Measurements from ENCODE around the gene RSRC1. TPM values are rescaled to one million over a fixed set of nuclear protein-coding genes. Genes with fewer than 3 reads are reported as not detected.

Gene RSRC1
- total and polyA plus RNA-seq, 2 donors (not counting 1 experiment from before 2014, with no cell fraction given): 12.6 to 43.1 TPM

DNA sequence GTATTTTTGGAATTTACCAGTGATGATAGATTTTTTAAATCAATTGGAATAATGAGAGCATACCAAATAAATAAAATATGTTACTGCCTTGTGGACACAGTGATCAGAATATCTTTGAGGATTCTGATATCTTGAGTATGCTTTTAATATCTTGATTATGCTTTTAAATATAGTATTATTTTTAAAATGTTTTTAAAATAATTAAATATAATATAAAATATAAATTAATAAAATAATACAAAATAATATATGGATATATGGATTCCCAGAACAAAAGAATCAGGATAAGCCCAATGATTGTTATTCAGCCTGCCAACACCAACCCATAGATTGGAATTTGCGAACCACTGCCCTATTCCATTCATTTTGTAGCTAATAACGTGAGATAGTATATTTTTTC, 369.2 kb downstream of the RSRC1 start:
- Histone ChIP-seq H3K4me2 (ENCODE audit: extremely low read depth, insufficient read depth, low read length) (no peak overlapping the region), H3K36me3 (ENCODE audit: control insufficient read depth, insufficient read depth, low read length) (no peaks in the 10 kb centered on the region), H3K4me3 (replicated peaks in 1 of 4; ENCODE audit: control extremely low read depth in 1 of 4, insufficient read depth in 1 of 4, low read depth in 3 of 4, low read length in 4 of 4) (no peak overlapping the region), H3K27ac (ENCODE audit: insufficient read depth, low read length) (no peak overlapping the region), H3K9ac (ENCODE audit: insufficient read depth, low read length) (no peak overlapping the region), H3K27me3 (ENCODE audit: control insufficient read depth, insufficient read depth, low read length) (no peaks in the 10 kb centered on the region), H3K4me1 (ENCODE audit: control insufficient read depth, extremely low read depth, insufficient read depth, low read length) (no peaks in the 10 kb centered on the region), H2AFZ (ENCODE audit: low read length) (no peak overlapping the region), H3K79me2 (ENCODE audit: control insufficient read depth, insufficient read depth, low read length) (no peaks in the 10 kb centered on the region), H4K20me1 (ENCODE audit: control insufficient read depth, extremely low read depth, insufficient read depth, low read length) (no peaks in the 10 kb centered on the region), H3K9me3 (ENCODE audit: control insufficient read depth, insufficient read depth, low read depth, low read length) (no peaks in the 10 kb centered on the region)
- TF ChIP-seq CTCF (conservative IDR thresholded peaks at IDR 0.05 in 1 of 2, IDR thresholded peaks at IDR 0.05 in 1 of 2; ENCODE audit: low read depth in 1 of 2, low read length in 2 of 2): no peak
- TF ChIP-seq EZH2 (IDR thresholded peaks at IDR 0.05; ENCODE audit: low read length, missing control alignments): no peak
- DNase-seq (ENCODE audit: low read depth in 2 of 2): no peak

DNA sequence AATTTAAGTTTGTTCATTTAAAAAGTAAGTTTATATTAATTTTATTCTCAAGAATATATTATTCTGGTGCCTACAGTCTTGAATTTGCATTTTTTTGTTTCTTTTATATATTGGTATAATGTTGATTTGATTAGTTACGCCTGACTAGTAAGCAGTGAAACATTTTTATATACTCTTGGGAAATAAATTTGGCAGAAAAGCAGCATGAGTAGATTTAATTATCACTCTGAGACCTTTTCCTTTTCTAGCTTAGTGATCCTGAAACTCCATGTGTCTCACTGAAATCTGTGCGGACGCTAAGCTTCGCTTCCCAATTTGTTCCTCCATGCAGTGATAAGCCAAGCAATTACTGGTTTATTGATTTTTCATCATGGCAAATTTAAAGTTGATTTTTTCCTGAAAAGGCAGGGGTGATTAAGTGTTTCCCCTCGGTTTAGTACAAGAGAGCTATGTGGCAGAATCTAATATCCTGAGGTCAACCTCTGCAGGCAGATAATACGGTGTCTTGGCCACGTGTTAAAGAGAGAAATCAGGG, 373.9 kb downstream of the RSRC1 start:
- no peaks in the 10 kb centered on the region for H3K27me3 ChIP-seq (ENCODE audit: control insufficient read depth, insufficient read depth, low read length)
- H3K4me2 ChIP-seq (ENCODE audit: extremely low read depth, insufficient read depth, low read length): no peak overlapping the region
- H4K20me1 ChIP-seq (ENCODE audit: control insufficient read depth, extremely low read depth, insufficient read depth, low read length): no peaks in the 10 kb centered on the region
- no peak overlapping the region for H3K9ac ChIP-seq (ENCODE audit: insufficient read depth, low read length)
- no peak overlapping the region for H2AFZ ChIP-seq (ENCODE audit: low read length)
- no peaks in the 10 kb centered on the region for H3K79me2 ChIP-seq (ENCODE audit: control insufficient read depth, insufficient read depth, low read length)
- no peak for DNase-seq (ENCODE audit: low read depth in 2 of 2)
- no peaks in the 10 kb centered on the region for H3K9me3 ChIP-seq (ENCODE audit: control insufficient read depth, insufficient read depth, low read depth, low read length)
- H3K4me1 ChIP-seq (ENCODE audit: control insufficient read depth, extremely low read depth, insufficient read depth, low read length): no peaks in the 10 kb centered on the region
- H3K4me3 ChIP-seq (replicated peaks in 1 of 4; ENCODE audit: control extremely low read depth in 1 of 4, insufficient read depth in 1 of 4, low read depth in 3 of 4, low read length in 4 of 4): no peak overlapping the region
- H3K36me3 ChIP-seq (ENCODE audit: control insufficient read depth, insufficient read depth, low read length): no peaks in the 10 kb centered on the region
- TF ChIP-seq EZH2 (IDR thresholded peaks at IDR 0.05; ENCODE audit: low read length, missing control alignments) (no peak), CTCF (conservative IDR thresholded peaks at IDR 0.05 in 1 of 2, IDR thresholded peaks at IDR 0.05 in 1 of 2; ENCODE audit: low read depth in 1 of 2, low read length in 2 of 2) (no peak)
- no peak overlapping the region for H3K27ac ChIP-seq (ENCODE audit: insufficient read depth, low read length)

- Histone ChIP-seq H3K4me1 (ENCODE audit: control insufficient read depth, extremely low read depth, insufficient read depth, low read length) (no peaks in the 10 kb centered on the region), H3K9ac (ENCODE audit: insufficient read depth, low read length) (no peak overlapping the region), H3K4me2 (ENCODE audit: extremely low read depth, insufficient read depth, low read length) (no peak overlapping the region), H2AFZ (ENCODE audit: low read length) (no peak overlapping the region), H3K9me3 (ENCODE audit: control insufficient read depth, insufficient read depth, low read depth, low read length) (no peaks in the 10 kb centered on the region), H3K27me3 (ENCODE audit: control insufficient read depth, insufficient read depth, low read length) (no peaks in the 10 kb centered on the region), H3K79me2 (ENCODE audit: control insufficient read depth, insufficient read depth, low read length) (no peaks in the 10 kb centered on the region), H4K20me1 (ENCODE audit: control insufficient read depth, extremely low read depth, insufficient read depth, low read length) (no peaks in the 10 kb centered on the region), H3K36me3 (ENCODE audit: control insufficient read depth, insufficient read depth, low read length) (no peaks in the 10 kb centered on the region), H3K27ac (ENCODE audit: insufficient read depth, low read length) (no peak overlapping the region), H3K4me3 (replicated peaks in 1 of 4; ENCODE audit: control extremely low read depth in 1 of 4, insufficient read depth in 1 of 4, low read depth in 3 of 4, low read length in 4 of 4) (no peak overlapping the region)
- DNase-seq (ENCODE audit: low read depth in 2 of 2): no peak
- TF ChIP-seq EZH2 (IDR thresholded peaks at IDR 0.05; ENCODE audit: low read length, missing control alignments) (no peak), CTCF (conservative IDR thresholded peaks at IDR 0.05 in 1 of 2, IDR thresholded peaks at IDR 0.05 in 1 of 2; ENCODE audit: low read depth in 1 of 2, low read length in 2 of 2) (no peak)
These were observed 376.3 kb downstream of the RSRC1 start for GRCh38 chr3:158486200-158486599.
